HuH-7 (cell line): ENCODE measurements around the gene SNAPC1.

ENCODE experiments used
- DNase-seq: peaks from one replicate; pipeline ENCODE4 v3.0.0; 2011; ENCODE audit warnings: low spot score

Gene SNAPC1

GRCh38 chr14:61812347-61813095, 50.3 kb downstream of the SNAPC1 start, which contains the start of gene SYT16:
SYT16 (plus strand) TSS chr14:61812703.
- DNase-seq: peak; percentile 23

- DNase-seq: no peak
These were observed 50.9 kb downstream of the SNAPC1 start for GRCh38 chr14:61813096-61813606.

- no peak for DNase-seq
These were observed 60.2 kb downstream of the SNAPC1 start for GRCh38 chr14:61822458-61822857.

DNA sequence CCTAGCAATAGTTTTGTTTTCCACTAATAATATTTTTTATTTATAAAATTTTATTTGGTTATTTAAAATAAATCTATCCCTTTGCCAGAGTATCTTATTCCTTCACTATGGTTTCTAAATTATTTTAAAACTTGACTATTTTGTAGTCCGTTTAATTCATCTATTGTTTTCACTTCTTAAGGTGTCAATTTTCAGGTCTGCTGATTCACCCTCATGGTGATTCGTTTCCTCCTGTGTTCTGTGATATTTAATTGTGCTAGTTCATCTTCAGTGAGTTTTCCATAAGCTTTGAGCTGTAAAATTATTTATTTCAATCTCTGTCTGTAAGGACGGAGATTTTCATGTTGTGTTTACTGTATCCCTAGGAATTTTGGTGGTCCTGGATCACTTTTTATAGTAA, 70.6 kb downstream of the SNAPC1 start:
- DNase-seq: no peak

DNA sequence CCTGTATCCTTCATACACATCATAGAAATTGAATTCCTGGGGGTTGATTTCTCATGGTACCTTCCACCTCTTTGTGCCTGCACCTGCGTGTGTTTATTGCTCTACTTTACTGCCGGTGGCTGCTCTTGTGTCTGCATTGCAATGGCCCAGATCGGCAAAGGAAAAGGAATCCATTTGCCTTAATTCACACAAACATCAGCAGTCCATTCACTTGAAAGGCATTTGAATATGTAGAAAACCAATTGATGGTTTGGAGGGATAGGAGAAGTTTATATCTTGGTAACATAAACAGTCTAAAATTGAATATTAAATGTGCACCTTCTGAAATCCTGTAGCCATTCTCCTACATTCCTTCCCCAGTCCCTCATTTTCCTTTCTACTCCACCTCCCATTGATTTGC, 74.0 kb downstream of the SNAPC1 start:
- DNase-seq: no peak

DNA sequence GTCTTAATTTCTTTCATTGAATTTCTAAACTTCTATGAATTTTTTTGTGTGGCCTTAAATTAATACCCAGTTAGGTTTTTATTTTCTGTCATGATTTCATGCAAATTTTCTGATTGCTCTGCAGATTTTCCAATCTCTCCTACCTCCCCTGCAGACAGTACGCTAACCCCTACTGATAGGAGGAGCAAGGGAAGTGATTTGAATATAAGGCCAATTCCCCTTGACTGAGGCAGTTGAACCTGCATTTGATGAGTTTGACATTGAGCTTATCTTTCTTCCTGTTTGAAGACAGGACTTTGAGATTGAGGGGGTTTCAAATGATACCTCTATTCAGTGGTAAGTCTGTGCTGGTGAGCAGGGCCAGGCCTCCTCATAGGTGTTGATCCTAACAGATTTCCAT, 74.6 kb downstream of the SNAPC1 start:
- no peak for DNase-seq

- DNase-seq: peak; percentile 66
These were observed 75.4 kb downstream of the SNAPC1 start for GRCh38 chr14:61837336-61838229.

- no peak for DNase-seq
These were observed 76.5 kb downstream of the SNAPC1 start for GRCh38 chr14:61838661-61839245.

DNA sequence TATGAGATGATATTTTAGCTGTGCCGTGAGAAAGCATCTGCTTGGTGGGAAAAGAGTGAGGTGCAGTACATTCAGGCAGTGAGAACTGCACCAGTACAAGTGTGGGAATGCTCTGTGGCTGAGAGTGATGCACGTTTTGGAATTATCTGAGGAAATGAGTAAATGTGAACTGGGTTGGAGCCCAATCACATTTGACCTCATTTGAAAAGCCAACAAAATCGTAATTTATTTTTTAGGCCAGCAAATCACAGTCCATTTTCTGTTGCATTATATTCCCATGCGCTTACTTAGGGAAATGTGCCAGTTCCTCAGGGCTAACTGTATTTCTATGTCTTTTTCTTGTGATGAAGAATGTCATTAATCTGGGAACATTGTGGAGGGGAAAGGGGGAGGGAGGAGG, 77.3 kb downstream of the SNAPC1 start:
- DNase-seq: no peak

- DNase-seq: no peak
These were observed 78.9 kb downstream of the SNAPC1 start for GRCh38 chr14:61841145-61841544.
